HCT116 (cell line): ENCODE data around the gene CYP4F12.

ENCODE experiments used
- EZH2 ChIP-seq: fragments of 200-600 bp; sonication (generic); IDR thresholded peaks from 2 replicates; pipeline ENCODE4 v1.6.1; 2017; ENCODE audit warnings: antibody characterized with exemption, mixed run types
- EZH2phosphoT487 ChIP-seq: fragments of 200-600 bp; IDR thresholded peaks from 2 replicates; pipeline ENCODE4 v1.6.1; 2018; ENCODE audit warnings: antibody characterized with exemption, borderline replicate concordance
- FOSL1 ChIP-seq: IDR thresholded peaks from 2 replicates; pipeline ENCODE4 v1.6.1; 2012; ENCODE audit warnings: low read depth
- JUND ChIP-seq: IDR thresholded peaks from 2 replicates; pipeline ENCODE4 v1.6.1; 2012
- MAX ChIP-seq: IDR thresholded peaks from 2 replicates; pipeline ENCODE4 v1.6.1; 2012
- POLR2A ChIP-seq: IDR thresholded peaks from 2 replicates; pipeline ENCODE4 v1.7.0; 2011; ENCODE audit warnings: borderline replicate concordance; ENCODE audit not compliant: insufficient read depth, insufficient read length; ENCODE audit errors: extremely low read depth
- POLR2AphosphoS5 ChIP-seq: IDR thresholded peaks from 2 replicates; pipeline ENCODE4 v1.6.1; 2011; ENCODE audit warnings: mild to moderate bottlenecking, low read depth, low read length, moderate library complexity
- TCF7L2 ChIP-seq: IDR thresholded peaks from 2 replicates; pipeline ENCODE4 v1.7.0; 2011; ENCODE audit warnings: borderline replicate concordance, inconsistent platforms; ENCODE audit not compliant: insufficient read depth, insufficient read length; ENCODE audit errors: extremely low read depth
- YY1 ChIP-seq: IDR thresholded peaks from 2 replicates; pipeline ENCODE4 v1.6.1; 2011; ENCODE audit warnings: low read length, low read depth, moderate library complexity, mild to moderate bottlenecking; ENCODE audit not compliant: insufficient replicate concordance; ENCODE audit errors: extremely low read depth
- TF ChIP-seq, protein P1 (sequence below), 3 experiments: fragments of 200-600 bp in 1 of 3; sonication (generic) in 1 of 3; IDR thresholded peaks in 2 of 3; conservative IDR thresholded peaks in 1 of 3; 2 replicates each; pipeline ENCODE4 v1.5.1; 2012 to 2017; ENCODE audit warnings: low read depth in 2 of 3, low read length in 2 of 3, antibody characterized with exemption in 1 of 3, borderline replicate concordance in 1 of 3, control low read depth in 1 of 3, mild to moderate bottlenecking in 1 of 3, mixed read lengths in 1 of 3, mixed run types in 1 of 3, moderate library complexity in 1 of 3; ENCODE audit not compliant: insufficient read depth in 1 of 3
- TF ChIP-seq, protein P2 (sequence below): IDR thresholded peaks from 2 replicates; pipeline ENCODE4 v1.6.1; 2012; ENCODE audit warnings: low read depth

- TF ChIP-seq TCF7L2, result no peak
- TF ChIP-seq, protein P1, sequence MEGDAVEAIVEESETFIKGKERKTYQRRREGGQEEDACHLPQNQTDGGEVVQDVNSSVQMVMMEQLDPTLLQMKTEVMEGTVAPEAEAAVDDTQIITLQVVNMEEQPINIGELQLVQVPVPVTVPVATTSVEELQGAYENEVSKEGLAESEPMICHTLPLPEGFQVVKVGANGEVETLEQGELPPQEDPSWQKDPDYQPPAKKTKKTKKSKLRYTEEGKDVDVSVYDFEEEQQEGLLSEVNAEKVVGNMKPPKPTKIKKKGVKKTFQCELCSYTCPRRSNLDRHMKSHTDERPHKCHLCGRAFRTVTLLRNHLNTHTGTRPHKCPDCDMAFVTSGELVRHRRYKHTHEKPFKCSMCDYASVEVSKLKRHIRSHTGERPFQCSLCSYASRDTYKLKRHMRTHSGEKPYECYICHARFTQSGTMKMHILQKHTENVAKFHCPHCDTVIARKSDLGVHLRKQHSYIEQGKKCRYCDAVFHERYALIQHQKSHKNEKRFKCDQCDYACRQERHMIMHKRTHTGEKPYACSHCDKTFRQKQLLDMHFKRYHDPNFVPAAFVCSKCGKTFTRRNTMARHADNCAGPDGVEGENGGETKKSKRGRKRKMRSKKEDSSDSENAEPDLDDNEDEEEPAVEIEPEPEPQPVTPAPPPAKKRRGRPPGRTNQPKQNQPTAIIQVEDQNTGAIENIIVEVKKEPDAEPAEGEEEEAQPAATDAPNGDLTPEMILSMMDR (IDR thresholded peaks at IDR 0.05 in 2 of 3, conservative IDR thresholded peaks at IDR 0.05 in 1 of 3; ENCODE audit: borderline replicate concordance in 1 of 3, insufficient read depth in 1 of 3, low read depth in 2 of 3, low read length in 2 of 3), result no peak
- TF ChIP-seq JUND, result no peak
- TF ChIP-seq FOSL1, result no peak
- no peak for TF ChIP-seq POLR2A
- no peak for TF ChIP-seq MAX
- TF ChIP-seq POLR2AphosphoS5, result no peak
- no peak for TF ChIP-seq EZH2
- TF ChIP-seq, protein P2, sequence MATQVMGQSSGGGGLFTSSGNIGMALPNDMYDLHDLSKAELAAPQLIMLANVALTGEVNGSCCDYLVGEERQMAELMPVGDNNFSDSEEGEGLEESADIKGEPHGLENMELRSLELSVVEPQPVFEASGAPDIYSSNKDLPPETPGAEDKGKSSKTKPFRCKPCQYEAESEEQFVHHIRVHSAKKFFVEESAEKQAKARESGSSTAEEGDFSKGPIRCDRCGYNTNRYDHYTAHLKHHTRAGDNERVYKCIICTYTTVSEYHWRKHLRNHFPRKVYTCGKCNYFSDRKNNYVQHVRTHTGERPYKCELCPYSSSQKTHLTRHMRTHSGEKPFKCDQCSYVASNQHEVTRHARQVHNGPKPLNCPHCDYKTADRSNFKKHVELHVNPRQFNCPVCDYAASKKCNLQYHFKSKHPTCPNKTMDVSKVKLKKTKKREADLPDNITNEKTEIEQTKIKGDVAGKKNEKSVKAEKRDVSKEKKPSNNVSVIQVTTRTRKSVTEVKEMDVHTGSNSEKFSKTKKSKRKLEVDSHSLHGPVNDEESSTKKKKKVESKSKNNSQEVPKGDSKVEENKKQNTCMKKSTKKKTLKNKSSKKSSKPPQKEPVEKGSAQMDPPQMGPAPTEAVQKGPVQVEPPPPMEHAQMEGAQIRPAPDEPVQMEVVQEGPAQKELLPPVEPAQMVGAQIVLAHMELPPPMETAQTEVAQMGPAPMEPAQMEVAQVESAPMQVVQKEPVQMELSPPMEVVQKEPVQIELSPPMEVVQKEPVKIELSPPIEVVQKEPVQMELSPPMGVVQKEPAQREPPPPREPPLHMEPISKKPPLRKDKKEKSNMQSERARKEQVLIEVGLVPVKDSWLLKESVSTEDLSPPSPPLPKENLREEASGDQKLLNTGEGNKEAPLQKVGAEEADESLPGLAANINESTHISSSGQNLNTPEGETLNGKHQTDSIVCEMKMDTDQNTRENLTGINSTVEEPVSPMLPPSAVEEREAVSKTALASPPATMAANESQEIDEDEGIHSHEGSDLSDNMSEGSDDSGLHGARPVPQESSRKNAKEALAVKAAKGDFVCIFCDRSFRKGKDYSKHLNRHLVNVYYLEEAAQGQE, result no peak
- TF ChIP-seq YY1, result no peak
- no peak for TF ChIP-seq EZH2phosphoT487
These were observed 29.1 kb downstream of the CYP4F12 start for GRCh38 chr19:15701757-15702533.
